GM12878 (cell line): ENCODE results near the gene MTHFR. TPM values are rescaled to one million over a fixed set of nuclear protein-coding genes. Genes with fewer than 3 reads are reported as not detected.

ENCODE experiments used
- ATAC-seq: fragments of 200-7000 bp; cut with Tn5 transposase; 3 replicates; pipeline ENCODE4 v1.9.1; 2020; ENCODE audit warnings: mild to moderate bottlenecking, moderate library complexity
- BruUV-seq: library from RNA; stranded (reverse); fragments of 400-500 nt; replicated peaks from 2 replicates; lab custom pipeline; 2021; lab: Mats Ljungman, UMichigan
- CTCF ChIA-PET: fragments of 300-600 bp; sonication (Branson Sonifier 250); formaldehyde crosslinking; extraction: SDS; loops from one replicate; lab custom pipeline; 2021; ENCODE audit warnings: inconsistent platforms; lab: Yijun Ruan, JAX
- POLR2A ChIA-PET: fragments of 350-600 bp; formaldehyde crosslinking; extraction: SDS; loops from one replicate; lab custom pipeline; 2021; ENCODE audit warnings: inconsistent platforms; lab: Charles Lee
- RAD21 ChIA-PET: fragments of 300-600 bp; sonication (Branson Sonifier 250); formaldehyde crosslinking; loops from one replicate; lab custom pipeline; 2023; ENCODE audit warnings: antibody characterized with exemption; ENCODE audit not compliant: unreplicated experiment; lab: Charles Lee
- SMC1A ChIA-PET: fragments of 300-600 bp; sonication (Branson Sonifier 250); formaldehyde crosslinking; loops from one replicate; lab custom pipeline; 2023; ENCODE audit not compliant: unreplicated experiment, uncharacterized antibody; lab: Charles Lee
- DNase-seq: peaks from one replicate; pipeline ENCODE4 v3.0.0-alpha.2; 2011; ENCODE audit warnings: low read depth, low spot score
- FAIRE-seq: peaks from 3 replicates; lab custom pipeline; 2011; peaks lifted over from hg19 to GRCh38; lab: Jason Lieb, UNC
- H2AFZ ChIP-seq: 2 replicates; pipeline ENCODE4 v1.6.0; 2011; ENCODE audit warnings: low read depth, low read length, control low read depth; ENCODE audit not compliant: control insufficient read depth
- H3K27ac ChIP-seq: 2 replicates; pipeline ENCODE4 v1.5.1; 2011; ENCODE audit warnings: control low read depth; ENCODE audit not compliant: control insufficient read depth, insufficient read depth
- H3K27me3 ChIP-seq, 2 experiments: replicated peaks in 1 of 2; 2 replicates each; pipeline versions ENCODE4 v1.6.0 to v1.6.1; 2011; ENCODE audit warnings: low read length in 1 of 2; ENCODE audit not compliant: control insufficient read depth in 2 of 2, insufficient read depth in 2 of 2
- H3K36me3 ChIP-seq, 2 experiments: 2 replicates each; pipeline ENCODE4 v1.5.1; 2011; ENCODE audit warnings: low read length in 1 of 2; ENCODE audit not compliant: control insufficient read depth in 2 of 2, insufficient read depth in 2 of 2
- H3K4me1 ChIP-seq: 2 replicates; pipeline ENCODE4 v1.6.1; 2011; ENCODE audit warnings: mild to moderate bottlenecking, low read length, moderate library complexity, mixed read lengths; ENCODE audit not compliant: control insufficient read depth, insufficient read depth
- H3K4me2 ChIP-seq: 2 replicates; pipeline ENCODE4 v1.6.0; 2011; ENCODE audit warnings: control low read depth; ENCODE audit not compliant: control insufficient read depth, insufficient read depth
- H3K4me3 ChIP-seq: fragments of 200-600 bp; sonication (generic); 2 replicates; pipeline ENCODE4 v1.5.1; 2016
- H3K79me2 ChIP-seq: 2 replicates; pipeline ENCODE4 v1.6.0; 2011; ENCODE audit warnings: low read length; ENCODE audit not compliant: control insufficient read depth, insufficient read depth
- H3K9ac ChIP-seq: 2 replicates; pipeline ENCODE4 v1.8.0; 2011; ENCODE audit warnings: low read length, control low read depth, mixed read lengths; ENCODE audit not compliant: control insufficient read depth, insufficient read depth
- H3K9me3 ChIP-seq: replicated peaks from 3 replicates; pipeline ENCODE4 v1.5.1; 2011; ENCODE audit warnings: mild to moderate bottlenecking, low read length; ENCODE audit not compliant: control insufficient read depth, insufficient read depth
- H4K20me1 ChIP-seq: 2 replicates; pipeline ENCODE4 v1.6.0; 2011; ENCODE audit not compliant: control insufficient read depth, insufficient read depth
- EGR1 ChIP-seq, 2 experiments: IDR thresholded peaks; 1 replicate in 1 of 2; 2 replicates in 1 of 2; pipeline ENCODE4 v1.6.1; 2011 to 2012; ENCODE audit warnings: low read depth in 2 of 2, low read length in 2 of 2, borderline replicate concordance in 1 of 2, mild to moderate bottlenecking in 1 of 2, moderate library complexity in 1 of 2
- FOXM1 ChIP-seq: IDR thresholded peaks from 2 replicates; pipeline ENCODE4 v1.6.1; 2012; ENCODE audit warnings: low read depth, mild to moderate bottlenecking, inconsistent platforms, low read length, moderate library complexity
- GABPA ChIP-seq: IDR thresholded peaks from 2 replicates; pipeline ENCODE4 v1.6.1; 2014; ENCODE audit warnings: antibody characterized with exemption, low read depth, mild to moderate bottlenecking, inconsistent platforms
- IKZF1 ChIP-seq: fragments of 450-650 bp; conservative IDR thresholded peaks from 2 replicates; pipeline ENCODE4 v1.6.1; 2017; ENCODE audit warnings: antibody characterized with exemption, mild to moderate bottlenecking
- POLR2A ChIP-seq: IDR thresholded peaks from 2 replicates; pipeline ENCODE4 v1.6.1; 2011; ENCODE audit warnings: low read depth, mild to moderate bottlenecking, low read length
- WGBS: methylation state at CpG from one replicate; pipeline ENCODE4 v1.1.6; 2016; ENCODE audit warnings: low lambda C conversion rate; ENCODE audit not compliant: insufficient replicate concordance, insufficient coverage; ENCODE audit errors: missing lambda C conversion rate; 5-methylcytosine and 5-hydroxymethylcytosine counted together
- in situ Hi-C: fragments of 300-500 bp; cut with MboI; formaldehyde crosslinking; loops from 9 replicates; pipeline ENCODE4 v1.14.3; 2018; ENCODE audit warnings: mixed read lengths
- intact Hi-C: fragments of 100-400 bp; cut with micrococcal nuclease; formaldehyde crosslinking; loops from one replicate; pipeline ENCODE4 v1.14.2; 2022; ENCODE audit not compliant: unreplicated experiment
- polyA plus RNA-seq, 11 experiments: library from polyadenylated mRNA; depleted of rRNA in 4 of 11; unstranded in 6 of 11; stranded (reverse) in 5 of 11; fragments of >200 nt; fragmentation: Nextera tagmentation in 4 of 11; fragmentation: Illumina TruSeq in 1 of 11; extraction: Ambion mirVana in 4 of 11; extraction: Trizol in 1 of 11; gene quantifications; 1 replicate in 1 of 11; 2 replicates in 10 of 11; pipeline versions ENCODE4 v1.2.1 to v1.2.3, GENCODE V29; 2011 to 2016; ENCODE audit warnings: inconsistent platforms in 2 of 11, missing spikeins in 2 of 11, low read depth in 1 of 11
- total RNA-seq, 4 experiments: library from RNA; depleted of rRNA in 3 of 4; stranded (reverse); fragments of >200 nt in 3 of 4; fragmentation: Illumina TruSeq in 1 of 4; extraction: Trizol in 1 of 4; gene quantifications; 2 replicates each; pipeline versions ENCODE4 v1.2.1 to v1.2.3, GENCODE V29; 2013 to 2021

The MTHFR gene
- total and polyA plus RNA-seq, 10 of the 15 experiments (the other 5 are each of a cell fraction or from before 2014, with no cell fraction given) = 1.0 to 16.8 (median 9.4) TPM

- no peak for DNase-seq
- in situ Hi-C loops (no loop called here), intact Hi-C loops (no loop called here)
- H3K4me3 ChIP-seq = no peak overlapping the region
- H3K27ac ChIP-seq = no peak overlapping the region
- WGBS = 96% methylated on average over 15 of the region's 15 CpGs
- no peaks in the 10 kb centered on the region for H3K79me2 ChIP-seq
- no peak overlapping the region for H2AFZ ChIP-seq
- peaks cover 0 to 5% of the 10 kb centered on the region in 2 experiments; a peak in 3 of 4 replicates for H3K36me3 ChIP-seq
- ChIA-PET CTCF (interaction anchor here (3.5 kb wide), 1 partner anchor 9 kb away, joined by 24 read pairs; no protein-coding TSS in a partner anchor), POLR2A (interaction anchor here (0.9 kb wide), 1 partner anchor 10 kb away, joined by 4 read pairs; the partner anchor contains the start of gene CLCN6), RAD21 (no interaction called here), SMC1A (interaction anchor here (1.1 kb wide), 1 partner anchor 11 kb away, joined by 3 read pairs; no protein-coding TSS in a partner anchor)
- FAIRE-seq = no peak
- TF ChIP-seq IKZF1 (0 out of 2 replicates have a peak, but pooled peaks have one; percentile 17), POLR2A (0 out of 2 replicates have a peak, but pooled peaks have one; percentile 31), GABPA (no peak), FOXM1 (no peak), EGR1 (IDR thresholded peaks at IDR 0.05; ENCODE audit: borderline replicate concordance in 1 of 2, low read depth in 2 of 2, low read length in 2 of 2) (0 out of 3 replicates have a peak, but pooled peaks of 1 of the 2 experiments have one; percentile 48)
- no peaks in the 10 kb centered on the region for H3K27me3 ChIP-seq
- H3K4me2 ChIP-seq = no peak overlapping the region
- no peaks in the 10 kb centered on the region for H3K9me3 ChIP-seq
- no peaks in the 10 kb centered on the region; the same call in 1 of the 2 replicates for H3K4me1 ChIP-seq
- H4K20me1 ChIP-seq = no peaks in the 10 kb centered on the region
- no peak overlapping the region for H3K9ac ChIP-seq
- ATAC-seq = peak; percentile 36
- BruUV-seq = no TSS peak
Measured at GRCh38 chr1:11796036-11796828, 9.5 kb downstream of the MTHFR start.
